Measurements from ENCODE around the gene RCAN2. TPM values are rescaled to one million over a fixed set of nuclear protein-coding genes. Genes with fewer than 3 reads are reported as not detected.

Gene RCAN2
- polyA plus RNA-seq, 1 donor from 2014 or later: 37.4 TPM

- TF ChIP-seq REST (IDR thresholded peaks at IDR 0.05; ENCODE audit: borderline replicate concordance) (no peak), TAF1 (IDR thresholded peaks at IDR 0.05; ENCODE audit: low read depth) (no peak), SMC3 (conservative IDR thresholded peaks at IDR 0.05; ENCODE audit: poor library complexity) (no peak), CTCF (IDR thresholded peaks at IDR 0.05; ENCODE audit: poor library complexity, severe bottlenecking) (no peak), MXI1 (conservative IDR thresholded peaks at IDR 0.05; ENCODE audit: poor library complexity, severe bottlenecking) (no peak), RAD21 (conservative IDR thresholded peaks at IDR 0.05) (no peak), EZH2 (IDR thresholded peaks at IDR 0.05; ENCODE audit: borderline replicate concordance, insufficient read depth, low read length, poor library complexity, severe bottlenecking) (no peak), POLR2AphosphoS5 (IDR thresholded peaks at IDR 0.05) (no peak), EP300 (conservative IDR thresholded peaks at IDR 0.05; ENCODE audit: poor library complexity, severe bottlenecking) (no peak)
These were observed 194.7 kb downstream of the RCAN2 start for GRCh38 chr6:46296586-46296985.

GRCh38 chr6:46293641-46294316 is 197.5 kb downstream of the RCAN2 start:
- TF ChIP-seq REST (IDR thresholded peaks at IDR 0.05; ENCODE audit: borderline replicate concordance) (no peak), POLR2AphosphoS5 (IDR thresholded peaks at IDR 0.05) (no peak), EZH2 (IDR thresholded peaks at IDR 0.05; ENCODE audit: borderline replicate concordance, insufficient read depth, low read length, poor library complexity, severe bottlenecking) (no peak), MXI1 (conservative IDR thresholded peaks at IDR 0.05; ENCODE audit: poor library complexity, severe bottlenecking) (no peak), TAF1 (IDR thresholded peaks at IDR 0.05; ENCODE audit: low read depth) (no peak), RAD21 (conservative IDR thresholded peaks at IDR 0.05) (no peak), CTCF (IDR thresholded peaks at IDR 0.05; ENCODE audit: poor library complexity, severe bottlenecking) (no peak), EP300 (conservative IDR thresholded peaks at IDR 0.05; ENCODE audit: poor library complexity, severe bottlenecking) (no peak), SMC3 (conservative IDR thresholded peaks at IDR 0.05; ENCODE audit: poor library complexity) (no peak)
- Histone ChIP-seq H3K27ac (ENCODE audit: low read length) (no peak overlapping the region), H3K36me3 (ENCODE audit: insufficient read depth, low read length) (no peaks in the 10 kb centered on the region), H3K9me2 (ENCODE audit: insufficient read depth, low read length) (no peaks in the 10 kb centered on the region), H3K9ac (ENCODE audit: low read length) (no peak overlapping the region), H3K9me3 (ENCODE audit: low read length) (no peaks in the 10 kb centered on the region), H3K4me3 (ENCODE audit: low read length) (no peak overlapping the region), H2AFZ (ENCODE audit: low read depth, low read length) (no peak overlapping the region), H3K4me2 (ENCODE audit: low read length) (no peak overlapping the region), H3K27me3 (ENCODE audit: insufficient read depth, low read depth, low read length) (no peaks in the 10 kb centered on the region), H3F3A (ENCODE audit: insufficient read depth, low read length, poor library complexity, severe bottlenecking) (no peaks in the 10 kb centered on the region), H3K79me2 (replicated peaks; ENCODE audit: insufficient read depth, low read length) (no peaks in the 10 kb centered on the region), H4K20me1 (ENCODE audit: insufficient read depth) (no peaks in the 10 kb centered on the region)

More at GRCh38 chr6:46296586-46296985, 194.7 kb downstream of the RCAN2 start:
- Histone ChIP-seq H3K9me3 (ENCODE audit: low read length) (no peaks in the 10 kb centered on the region), H3K9me2 (ENCODE audit: insufficient read depth, low read length) (no peaks in the 10 kb centered on the region), H3K9ac (ENCODE audit: low read length) (no peak overlapping the region), H4K20me1 (ENCODE audit: insufficient read depth) (no peaks in the 10 kb centered on the region), H2AFZ (ENCODE audit: low read depth, low read length) (no peak overlapping the region), H3K27me3 (ENCODE audit: insufficient read depth, low read depth, low read length) (no peaks in the 10 kb centered on the region), H3K79me2 (replicated peaks; ENCODE audit: insufficient read depth, low read length) (no peaks in the 10 kb centered on the region), H3K36me3 (ENCODE audit: insufficient read depth, low read length) (no peaks in the 10 kb centered on the region), H3F3A (ENCODE audit: insufficient read depth, low read length, poor library complexity, severe bottlenecking) (no peaks in the 10 kb centered on the region), H3K4me3 (ENCODE audit: low read length) (no peak overlapping the region), H3K27ac (ENCODE audit: low read length) (no peak overlapping the region), H3K4me2 (ENCODE audit: low read length) (no peak overlapping the region)
